IMR-90 (cell line): ENCODE measurements around the gene NMUR1. TPM values are rescaled to one million over a fixed set of nuclear protein-coding genes. Genes with fewer than 3 reads are reported as not detected.

Experiments used
- ATAC-seq: fragments of 200-7000 bp; cut with Tn5 transposase; 2 replicates; pipeline ENCODE4 v1.9.1; 2020; ENCODE audit warnings: low read depth, mild to moderate bottlenecking, moderate library complexity
- BruUV-seq: library from RNA; stranded (reverse); fragments of 400-500 nt; replicated peaks from 2 replicates; lab custom pipeline; 2021; lab: Mats Ljungman, UMichigan
- CTCF ChIA-PET: fragments of 300-600 bp; formaldehyde crosslinking; extraction: SDS; loops from one replicate; lab custom pipeline; 2021; ENCODE audit warnings: antibody characterized with exemption; lab: Yijun Ruan, JAX
- POLR2A ChIA-PET: fragments of 300-600 bp; sonication (Branson Sonifier 250); formaldehyde crosslinking; loops from one replicate; lab custom pipeline; 2022; ENCODE audit warnings: antibody characterized with exemption; ENCODE audit not compliant: unreplicated experiment; lab: Charles Lee
- DNase-seq: peaks from one replicate; pipeline ENCODE4 v3.0.0; 2013
- H2AFZ ChIP-seq: replicated peaks from 2 replicates; pipeline ENCODE3; 2013; ENCODE audit warnings: low read length, mild to moderate bottlenecking; ENCODE audit not compliant: poor library complexity
- H2AK5ac ChIP-seq: 2 replicates; pipeline ENCODE4 v1.6.1; 2013; ENCODE audit warnings: low read depth, low read length, inconsistent platforms
- H2AK9ac ChIP-seq: replicated peaks from 2 replicates; pipeline ENCODE3; 2013; ENCODE audit warnings: mild to moderate bottlenecking, low read depth, low read length, moderate library complexity; ENCODE audit not compliant: poor library complexity
- H2BK120ac ChIP-seq: 2 replicates; pipeline ENCODE4 v1.6.1; 2013; ENCODE audit warnings: low read depth, low read length, inconsistent platforms
- H2BK15ac ChIP-seq: 3 replicates; pipeline ENCODE4 v1.6.1; 2013; ENCODE audit warnings: low read depth, low read length, inconsistent platforms
- H2BK20ac ChIP-seq: 2 replicates; pipeline ENCODE4 v1.6.1; 2013; ENCODE audit warnings: low read depth, mild to moderate bottlenecking, inconsistent platforms, low read length, moderate library complexity
- H2BK5ac ChIP-seq: 2 replicates; pipeline ENCODE4 v1.6.1; 2013; ENCODE audit warnings: mild to moderate bottlenecking, low read depth, low read length, inconsistent platforms; ENCODE audit not compliant: poor library complexity, severe bottlenecking
- H3K14ac ChIP-seq: replicated peaks from 2 replicates; pipeline ENCODE4 v1.6.1; 2013; ENCODE audit warnings: low read depth, low read length, inconsistent platforms
- H3K18ac ChIP-seq: 2 replicates; pipeline ENCODE4 v1.6.1; 2013; ENCODE audit warnings: low read depth, low read length, control low read depth
- H3K23ac ChIP-seq: 2 replicates; pipeline ENCODE4 v1.6.1; 2013; ENCODE audit warnings: low read depth, low read length, inconsistent platforms
- H3K27ac ChIP-seq: 2 replicates; pipeline ENCODE4 v1.5.1; 2013; ENCODE audit warnings: mild to moderate bottlenecking, control low read depth, low read length; ENCODE audit not compliant: insufficient read depth
- H3K27me3 ChIP-seq: 2 replicates; pipeline ENCODE4 v1.6.1; 2013; ENCODE audit warnings: low read length; ENCODE audit not compliant: control insufficient read depth, insufficient read depth
- H3K36me3 ChIP-seq: 2 replicates; pipeline ENCODE4 v1.6.1; 2013; ENCODE audit warnings: low read length, mixed read lengths; ENCODE audit not compliant: control insufficient read depth, insufficient read depth
- H3K4ac ChIP-seq: 2 replicates; pipeline ENCODE4 v1.6.1; 2013; ENCODE audit warnings: low read depth, low read length, inconsistent platforms
- H3K4me1 ChIP-seq: 2 replicates; pipeline ENCODE4 v1.6.1; 2013; ENCODE audit warnings: low read length, mixed read lengths; ENCODE audit not compliant: control insufficient read depth, insufficient read depth
- H3K4me2 ChIP-seq: 2 replicates; pipeline ENCODE4 v1.6.1; 2013; ENCODE audit warnings: low read depth, mild to moderate bottlenecking, control low read depth, low read length, moderate library complexity
- H3K4me3 ChIP-seq: 2 replicates; pipeline ENCODE4 v1.5.1; 2013; ENCODE audit warnings: low read depth, mild to moderate bottlenecking, control low read depth, low read length, moderate library complexity; ENCODE audit not compliant: insufficient read depth
- H3K56ac ChIP-seq: 2 replicates; pipeline ENCODE4 v1.6.1; 2013; ENCODE audit warnings: low read length, inconsistent platforms; ENCODE audit not compliant: insufficient read depth; ENCODE audit errors: extremely low read depth
- H3K79me1 ChIP-seq, 2 experiments: 2 replicates each; pipeline ENCODE4 v1.6.1; 2013; ENCODE audit warnings: low read length in 2 of 2, inconsistent platforms in 1 of 2, low read depth in 1 of 2
- H3K9ac ChIP-seq: 2 replicates; pipeline ENCODE4 v1.6.1; 2013; ENCODE audit warnings: low read depth, low read length, control low read depth
- H3K9me1 ChIP-seq: 2 replicates; pipeline ENCODE4 v1.6.1; 2013; ENCODE audit warnings: low read length, inconsistent platforms; ENCODE audit not compliant: insufficient read depth
- H3K9me3 ChIP-seq: 2 replicates; pipeline ENCODE4 v1.6.1; 2013; ENCODE audit warnings: low read length; ENCODE audit not compliant: control insufficient read depth, insufficient read depth
- H4K20me1 ChIP-seq: 2 replicates; pipeline ENCODE4 v1.6.1; 2013; ENCODE audit warnings: low read length, inconsistent platforms; ENCODE audit not compliant: insufficient read depth
- H4K5ac ChIP-seq: 2 replicates; pipeline ENCODE4 v1.6.1; 2013; ENCODE audit warnings: mild to moderate bottlenecking, low read depth, low read length, control low read depth
- H4K8ac ChIP-seq, 2 experiments: 2 replicates each; pipeline ENCODE4 v1.6.1; 2013; ENCODE audit warnings: low read depth in 2 of 2, low read length in 2 of 2, control low read depth in 1 of 2, inconsistent platforms in 1 of 2
- H4K91ac ChIP-seq: 2 replicates; pipeline ENCODE4 v1.6.1; 2013; ENCODE audit warnings: low read depth, low read length, inconsistent platforms; ENCODE audit not compliant: insufficient read depth
- BHLHE40 ChIP-seq: fragments of 150-350 bp; IDR thresholded peaks from 2 replicates; pipeline ENCODE4 v1.6.1; 2016; ENCODE audit warnings: mild to moderate bottlenecking, low read depth, low read length
- CTCF ChIP-seq: conservative IDR thresholded peaks from 2 replicates; pipeline ENCODE4 v1.5.1; 2012; ENCODE audit warnings: mild to moderate bottlenecking, low read depth, low read length, improper control_type of control experiment
- NFE2L2 ChIP-seq: fragments of 150-350 bp; IDR thresholded peaks from 2 replicates; pipeline ENCODE4 v1.6.1; 2016; ENCODE audit warnings: low read depth, mild to moderate bottlenecking, low read length
- WGBS, 2 experiments: methylation state at CpG; one replicate each; pipeline versions ENCODE4 v1.1.5 to v1.1.7; 2013; ENCODE audit warnings: missing lambda C conversion rate in 2 of 2; ENCODE audit not compliant: insufficient read length in 1 of 2; ENCODE audit errors: extremely low coverage in 2 of 2; 5-methylcytosine and 5-hydroxymethylcytosine counted together
- dilution Hi-C: fragments of 300-500 bp; cut with HindIII; formaldehyde crosslinking; loops from one replicate; pipeline ENCODE4 v1.14.3; 2018; ENCODE audit warnings: low sequenced_read_pairs; ENCODE audit not compliant: unreplicated experiment
- in situ Hi-C: fragments of 300-500 bp; cut with MboI; formaldehyde crosslinking; loops from 3 replicates; pipeline ENCODE4 v1.14.3; 2019; ENCODE audit warnings: low sequenced_read_pairs, inconsistent platforms, mixed read lengths
- intact Hi-C: fragments of 100-400 bp; cut with micrococcal nuclease; formaldehyde crosslinking; loops from 2 replicates; pipeline ENCODE4 v1.10.0; 2022
- polyA plus RNA-seq, 3 experiments: library from polyadenylated mRNA; depleted of rRNA; stranded (reverse); fragments of >200 nt; gene quantifications; 2 replicates each; pipeline ENCODE4 v1.2.3, GENCODE V29; 2012; ENCODE audit warnings: low replicate concordance in 1 of 3
- total RNA-seq: library from RNA; depleted of rRNA; stranded (reverse); fragments of >200 nt; gene quantifications from 2 replicates; pipeline ENCODE4 v1.2.3, GENCODE V29; 2012

NMUR1 gene
- total and polyA plus RNA-seq, 2 of the 4 experiments (the other 2 are of a cell fraction) = not detected

- Histone ChIP-seq H3K4me2 (no peak overlapping the region), H3K9me1 (peaks cover 5% of the 10 kb centered on the region), H3K36me3 (no peaks in the 10 kb centered on the region), H3K4ac (no peak overlapping the region), H3K18ac (no peak overlapping the region), H3K79me1 (no peaks in the 10 kb centered on the region), H2BK120ac (no peak overlapping the region), H4K8ac (no peak overlapping the region), H3K4me1 (peaks cover 5% of the 10 kb centered on the region; the same call in 1 of the 2 replicates), H2AK9ac (no peak overlapping the region), H3K14ac (no peak overlapping the region), H4K20me1 (no peaks in the 10 kb centered on the region), H2BK5ac (no peak overlapping the region), H3K4me3 (no peak overlapping the region), H2BK15ac (no peak overlapping the region), H3K9ac (no peak overlapping the region), H2BK20ac (no peak overlapping the region), H2AK5ac (no peak overlapping the region), H3K9me3 (peaks cover 10% of the 10 kb centered on the region), H3K27me3 (peaks cover 4% of the 10 kb centered on the region; the same call in 1 of the 2 replicates), H3K27ac (no peak overlapping the region), H4K91ac (no peak overlapping the region), H4K5ac (no peak overlapping the region), H3K23ac (no peak overlapping the region), H2AFZ (no peak overlapping the region), H3K56ac (no peak overlapping the region)
- TF ChIP-seq CTCF = no peak
- peak; percentile 70 for TF ChIP-seq NFE2L2
- TF ChIP-seq BHLHE40 = no peak
- ChIA-PET POLR2A (no interaction called here), CTCF (interaction anchor here (0.6 kb wide), 1 partner anchor 30 kb away, joined by 3 read pairs; no protein-coding TSS in a partner anchor)
- ATAC-seq = no peak
- no peak for DNase-seq
- dilution Hi-C loops (no loop called here), intact Hi-C loops (no loop called here), in situ Hi-C loops (no loop called here)
- WGBS, 2 experiments = 93% methylated on average over 3 of the region's 12 CpGs; no CpG with 5 or more reads in 1 of the 2 experiments
- BruUV-seq = no TSS peak
Measured at GRCh38 chr2:231547315-231548110, 17.3 kb upstream of the NMUR1 start.
